H1 (cell line): ENCODE measurements around the gene PRSS16. TPM values are rescaled to one million over a fixed set of nuclear protein-coding genes. Genes with fewer than 3 reads are reported as not detected.
A peak's percentile ranks its signal among the peaks of the same experiment; 100 is the strongest.

ENCODE experiments used
- CBX8 ChIP-seq: fragments of 300-800, 300-1000 bp; sonication (generic); IDR thresholded peaks from 2 replicates; pipeline ENCODE4 v1.7.1; 2016; ENCODE audit warnings: low read depth, low read length, borderline replicate concordance
- CREB1 ChIP-seq: IDR thresholded peaks from 2 replicates; pipeline ENCODE4 v1.6.1; 2012; ENCODE audit warnings: inconsistent platforms
- GABPA ChIP-seq: IDR thresholded peaks from 2 replicates; pipeline ENCODE4 v1.6.1; 2011; ENCODE audit warnings: mild to moderate bottlenecking, low read length, moderate library complexity, borderline replicate concordance; ENCODE audit not compliant: insufficient read depth
- HDAC2 ChIP-seq, 2 experiments: fragments of 300-600 bp in 1 of 2; sonication (generic) in 1 of 2; IDR thresholded peaks; 2 replicates each; pipeline ENCODE4 v1.6.1; 2011 to 2012; ENCODE audit warnings: low read depth in 2 of 2, low read length in 2 of 2, mild to moderate bottlenecking in 2 of 2, moderate library complexity in 2 of 2, borderline replicate concordance in 1 of 2, inconsistent platforms in 1 of 2
- HDAC6 ChIP-seq: IDR thresholded peaks from one replicate; pipeline ENCODE4 v1.7.1; 2012; ENCODE audit warnings: low read depth, mild to moderate bottlenecking, inconsistent platforms, low read length, moderate library complexity
- KDM1A ChIP-seq: fragments of 200-600, 300-600 bp; sonication (generic); IDR thresholded peaks from 2 replicates; pipeline ENCODE4 v1.7.1; 2016; ENCODE audit warnings: mild to moderate bottlenecking, low read length, borderline replicate concordance
- RFX5 ChIP-seq: IDR thresholded peaks from 2 replicates; pipeline ENCODE4 v1.6.1; 2011; ENCODE audit warnings: low read depth, low read length, improper control_type of control experiment, borderline replicate concordance
- RNF2 ChIP-seq: fragments of 200-900, 300-1000 bp; sonication (generic); IDR thresholded peaks from 2 replicates; pipeline ENCODE4 v1.7.1; 2016; ENCODE audit warnings: borderline replicate concordance, low read depth, mild to moderate bottlenecking, antibody characterized with exemption, low read length; ENCODE audit not compliant: poor library complexity, severe bottlenecking; ENCODE audit errors: missing control alignments
- SRF ChIP-seq: IDR thresholded peaks from 2 replicates; pipeline ENCODE4 v1.6.1; 2011; ENCODE audit warnings: mild to moderate bottlenecking, low read depth, low read length, moderate library complexity
- TCF12 ChIP-seq: IDR thresholded peaks from 2 replicates; pipeline ENCODE4 v1.6.1; 2011; ENCODE audit warnings: low read depth, mild to moderate bottlenecking, low read length
- YY1 ChIP-seq: IDR thresholded peaks from 2 replicates; pipeline ENCODE4 v1.6.1; 2011; ENCODE audit warnings: low read depth, mild to moderate bottlenecking, low read length
- polyA plus RNA-seq, 7 experiments: library from polyadenylated mRNA; depleted of rRNA in 3 of 7; stranded (reverse) in 5 of 7; unstranded in 2 of 7; fragments of >200 nt in 5 of 7; fragments of 200-250 nt in 2 of 7; gene quantifications; 1 replicate in 5 of 7; 2 replicates in 1 of 7; 4 replicates in 1 of 7; pipeline versions ENCODE4 v1.2.1 to v1.2.3, GENCODE V29; 2011 to 2013; ENCODE audit warnings: missing spikeins in 2 of 7, mixed read lengths in 2 of 7
- total RNA-seq: library from RNA; stranded (reverse); fragmentation: NEBNext Ultra II Directional; extraction: Animal tissue kit (Norgen Biotek cat#: 25700); gene quantifications from 2 replicates; pipeline ENCODE4 v1.2.1, GENCODE V29; 2021
- TF ChIP-seq, protein P1 (sequence below): IDR thresholded peaks from 2 replicates; pipeline ENCODE4 v1.6.1; 2011; ENCODE audit warnings: low read depth, mild to moderate bottlenecking, low read length; ENCODE audit not compliant: insufficient read depth
- TF ChIP-seq, protein P2 (sequence below): IDR thresholded peaks from 2 replicates; pipeline ENCODE4 v1.6.1; 2012; ENCODE audit warnings: inconsistent platforms
- TF ChIP-seq, protein P3 (sequence below), 3 experiments: IDR thresholded peaks; 1 replicate in 2 of 3; 2 replicates in 1 of 3; pipeline versions ENCODE4 v1.5.1 to v1.6.1; 2011; ENCODE audit warnings: low read length in 3 of 3, mild to moderate bottlenecking in 3 of 3, inconsistent platforms in 2 of 3, low read depth in 1 of 3, moderate library complexity in 1 of 3; ENCODE audit not compliant: insufficient read depth in 1 of 3; ENCODE audit errors: control extremely low read depth in 1 of 3

Gene PRSS16
- total and polyA plus RNA-seq, 2 of the 8 experiments (the other 6 are each of a cell fraction or from before 2014, with no cell fraction given), result 20.2 to 38.9 TPM

DNA sequence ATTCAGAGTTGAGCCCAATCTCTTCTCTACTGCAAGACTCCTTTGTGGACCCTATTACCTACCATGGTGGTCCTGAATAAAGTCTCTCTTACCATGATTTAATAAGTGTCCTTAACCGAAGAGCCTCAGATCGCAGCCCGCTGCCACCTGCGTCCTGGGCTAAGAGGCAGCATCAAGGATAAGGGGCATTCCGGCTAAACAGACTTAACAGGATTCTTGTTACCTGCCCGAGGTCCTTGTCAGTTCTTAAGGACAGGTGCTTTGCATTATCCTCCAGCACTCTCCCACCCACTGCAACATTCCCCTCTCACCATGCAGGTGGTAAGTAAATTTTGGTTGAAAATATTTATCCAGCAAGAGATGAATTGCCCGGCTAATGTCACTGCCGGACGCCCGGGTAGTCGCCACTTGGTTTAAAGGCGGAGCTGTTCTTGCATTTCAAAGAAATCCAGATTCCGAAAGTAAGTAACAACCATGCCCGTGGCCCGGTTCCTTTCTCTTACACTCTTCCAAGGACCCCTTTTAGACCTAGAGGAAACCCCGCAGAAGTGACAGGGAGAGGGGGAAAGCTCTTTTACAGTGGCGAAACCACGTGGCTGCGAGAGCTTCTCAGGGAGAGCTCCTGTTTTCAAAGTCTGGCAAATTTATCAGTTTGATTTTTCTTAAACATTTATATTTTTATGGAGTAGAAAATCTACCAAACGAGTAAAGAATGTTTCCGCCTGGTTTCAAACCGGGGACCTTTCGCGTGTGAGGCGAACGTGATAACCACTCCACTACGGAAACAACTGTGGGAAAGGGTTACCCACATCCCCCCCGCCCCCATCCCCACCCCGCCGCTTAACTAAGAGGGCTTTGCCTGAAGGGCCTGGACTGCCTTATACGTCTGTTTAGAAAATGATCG lies 41.9 kb upstream of the PRSS16 start (continued):
- TF ChIP-seq HDAC2 (IDR thresholded peaks at IDR 0.05; ENCODE audit: borderline replicate concordance in 1 of 2, low read depth in 2 of 2, low read length in 2 of 2) (peak in 1 of 2 experiments; percentile 71; a peak in 1 of 4 replicates), TCF12 (no peak), RFX5 (no peak), YY1 (no peak), CREB1 (no peak), GABPA (no peak), KDM1A (no peak), SRF (no peak), CBX8 (no peak), HDAC6 (no peak), RNF2 (no peak)
- TF ChIP-seq, protein P1, sequence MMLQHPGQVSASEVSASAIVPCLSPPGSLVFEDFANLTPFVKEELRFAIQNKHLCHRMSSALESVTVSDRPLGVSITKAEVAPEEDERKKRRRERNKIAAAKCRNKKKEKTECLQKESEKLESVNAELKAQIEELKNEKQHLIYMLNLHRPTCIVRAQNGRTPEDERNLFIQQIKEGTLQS, result no peak
- TF ChIP-seq, protein P2, sequence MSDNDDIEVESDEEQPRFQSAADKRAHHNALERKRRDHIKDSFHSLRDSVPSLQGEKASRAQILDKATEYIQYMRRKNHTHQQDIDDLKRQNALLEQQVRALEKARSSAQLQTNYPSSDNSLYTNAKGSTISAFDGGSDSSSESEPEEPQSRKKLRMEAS, result peak; percentile 74
- TF ChIP-seq, protein P3, sequence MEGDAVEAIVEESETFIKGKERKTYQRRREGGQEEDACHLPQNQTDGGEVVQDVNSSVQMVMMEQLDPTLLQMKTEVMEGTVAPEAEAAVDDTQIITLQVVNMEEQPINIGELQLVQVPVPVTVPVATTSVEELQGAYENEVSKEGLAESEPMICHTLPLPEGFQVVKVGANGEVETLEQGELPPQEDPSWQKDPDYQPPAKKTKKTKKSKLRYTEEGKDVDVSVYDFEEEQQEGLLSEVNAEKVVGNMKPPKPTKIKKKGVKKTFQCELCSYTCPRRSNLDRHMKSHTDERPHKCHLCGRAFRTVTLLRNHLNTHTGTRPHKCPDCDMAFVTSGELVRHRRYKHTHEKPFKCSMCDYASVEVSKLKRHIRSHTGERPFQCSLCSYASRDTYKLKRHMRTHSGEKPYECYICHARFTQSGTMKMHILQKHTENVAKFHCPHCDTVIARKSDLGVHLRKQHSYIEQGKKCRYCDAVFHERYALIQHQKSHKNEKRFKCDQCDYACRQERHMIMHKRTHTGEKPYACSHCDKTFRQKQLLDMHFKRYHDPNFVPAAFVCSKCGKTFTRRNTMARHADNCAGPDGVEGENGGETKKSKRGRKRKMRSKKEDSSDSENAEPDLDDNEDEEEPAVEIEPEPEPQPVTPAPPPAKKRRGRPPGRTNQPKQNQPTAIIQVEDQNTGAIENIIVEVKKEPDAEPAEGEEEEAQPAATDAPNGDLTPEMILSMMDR (IDR thresholded peaks at IDR 0.05; ENCODE audit: control extremely low read depth in 1 of 3, insufficient read depth in 1 of 3, low read depth in 1 of 3, low read length in 3 of 3), result no peak
